Urinary bladder (tissue), 4 donors: ENCODE results near the gene DCBLD2. TPM values are rescaled to one million over a fixed set of nuclear protein-coding genes. Genes with fewer than 3 reads are reported as not detected.

Source experiments
- DNase-seq: peaks from one replicate; pipeline ENCODE4 v3.0.0-alpha.2; 2015; ENCODE audit errors: extremely low spot score
- H3K27ac ChIP-seq: one replicate; pipeline ENCODE4 v1.5.1; 2013; ENCODE audit warnings: low read depth, mild to moderate bottlenecking, moderate library complexity
- H3K36me3 ChIP-seq: one replicate; pipeline ENCODE4 v1.6.1; 2013; ENCODE audit warnings: mild to moderate bottlenecking, moderate library complexity; ENCODE audit not compliant: insufficient read depth
- H3K4me1 ChIP-seq: one replicate; pipeline ENCODE4 v1.6.1; 2013; ENCODE audit warnings: mild to moderate bottlenecking, moderate library complexity; ENCODE audit not compliant: insufficient read depth
- H3K4me3 ChIP-seq: one replicate; pipeline ENCODE4 v1.5.1; 2013; ENCODE audit warnings: low read depth, low read length
- WGBS: extraction: QIAGEN DNeasy Blood & Tissue Kit; methylation state at CpG from one replicate; pipeline ENCODE4 v1.1.7; 2013; 5-methylcytosine and 5-hydroxymethylcytosine counted together
- polyA plus RNA-seq: library from polyadenylated mRNA; stranded (reverse); fragments of 200-250 nt; gene quantifications from one replicate; pipeline ENCODE4 v1.2.3, GENCODE V29; 2013
- total RNA-seq: library from RNA; depleted of rRNA; stranded (reverse); fragments of >200 nt; gene quantifications from one replicate; pipeline ENCODE4 v1.2.3, GENCODE V29; 2014
- donor health status: healthy with polysubstance abuse.
- donor health status: healthy.

DCBLD2 gene
- total and polyA plus RNA-seq, 2 donors = 16.0 to 79.6 TPM

GRCh38 chr3:98806521-98806920, 95.0 kb downstream of the DCBLD2 start:
- Histone ChIP-seq H3K36me3 (peaks cover 3% of the 10 kb centered on the region), H3K4me1 (no peaks in the 10 kb centered on the region), H3K27ac (no peak overlapping the region), H3K4me3 (no peak overlapping the region)
- DNase-seq = no peak
- 90% methylated on average over 1 of the region's 1 CpG for WGBS

GRCh38 chr3:98805571-98805970, 95.9 kb downstream of the DCBLD2 start:
- DNase-seq = no peak
- Histone ChIP-seq H3K27ac (no peak overlapping the region), H3K4me3 (no peak overlapping the region), H3K36me3 (peaks cover 3% of the 10 kb centered on the region), H3K4me1 (no peaks in the 10 kb centered on the region)
- 96% methylated on average over 6 of the region's 6 CpGs for WGBS

DNA sequence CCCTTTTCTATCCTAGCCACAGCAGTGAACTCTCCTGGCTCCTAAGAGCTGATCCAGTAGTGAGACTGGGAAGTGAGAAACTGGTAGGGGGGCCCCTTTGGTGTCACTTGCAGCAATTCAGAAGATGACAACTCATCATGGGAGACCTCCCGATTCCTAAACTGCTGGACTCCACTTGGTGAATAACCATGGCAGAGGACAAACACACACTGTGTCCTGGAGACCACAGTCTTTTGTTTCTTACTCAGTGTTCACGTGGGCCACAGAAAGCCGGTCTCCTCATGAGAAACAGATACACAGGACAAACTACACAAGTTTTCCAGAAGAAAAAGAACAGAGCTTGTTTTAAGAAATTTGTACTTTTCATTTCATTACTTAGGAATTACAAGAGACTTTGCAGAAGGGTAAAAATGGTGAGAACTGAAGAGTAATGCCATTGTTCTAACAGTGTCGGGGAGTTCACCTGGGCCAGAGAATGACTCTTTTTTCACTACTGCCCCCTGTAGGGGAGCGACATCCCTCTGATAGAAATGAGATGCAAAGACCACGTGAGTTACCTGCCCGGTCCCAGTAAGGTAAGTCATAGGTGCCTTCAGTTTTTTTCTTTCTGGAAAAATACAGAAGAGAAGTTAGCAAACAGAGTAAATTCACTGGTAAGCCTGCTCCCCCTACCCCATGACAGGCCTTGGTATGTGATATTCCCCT, 100.3 kb downstream of the DCBLD2 start:
- H3K27ac ChIP-seq = no peak overlapping the region
- H3K4me1 ChIP-seq = no peaks in the 10 kb centered on the region
- WGBS = 93% methylated on average over 7 of the region's 7 CpGs
- H3K4me3 ChIP-seq = no peak overlapping the region
- no peaks in the 10 kb centered on the region for H3K36me3 ChIP-seq
- no peak for DNase-seq

- no peaks in the 10 kb centered on the region for H3K36me3 ChIP-seq
- 95% methylated on average over 3 of the region's 3 CpGs for WGBS
- no peak for DNase-seq
These were observed 101.1 kb downstream of the DCBLD2 start for GRCh38 chr3:98800401-98800800.

GRCh38 chr3:98799479-98799878, 102.0 kb downstream of the DCBLD2 start:
- 84% methylated on average over 3 of the region's 3 CpGs for WGBS
- DNase-seq = no peak
- Histone ChIP-seq H3K36me3 (no peaks in the 10 kb centered on the region), H3K4me1 (no peaks in the 10 kb centered on the region), H3K27ac (no peak overlapping the region), H3K4me3 (no peak overlapping the region)

More at GRCh38 chr3:98800401-98800800, 101.1 kb downstream of the DCBLD2 start:
- H3K4me3 ChIP-seq = no peak overlapping the region
- H3K4me1 ChIP-seq = no peaks in the 10 kb centered on the region
- no peak overlapping the region for H3K27ac ChIP-seq

DNA sequence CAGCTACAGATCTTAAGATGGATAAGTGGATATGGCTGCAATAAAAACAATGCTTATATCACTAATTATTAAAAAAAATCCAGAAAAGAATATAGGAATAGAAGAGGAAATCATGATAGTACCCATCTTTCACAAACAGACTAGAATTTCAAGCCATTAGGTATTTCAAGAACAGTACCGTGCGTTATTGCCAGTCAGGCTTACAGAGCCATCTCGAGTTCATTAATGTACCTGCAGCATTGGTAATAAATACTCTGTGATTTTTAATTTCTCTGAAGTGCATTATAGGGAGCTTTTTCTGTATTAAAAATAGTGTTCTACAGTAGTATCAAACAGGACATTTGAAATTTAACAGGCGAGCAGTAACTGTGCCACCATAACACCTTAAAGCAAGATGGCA, 102.7 kb downstream of the DCBLD2 start:
- WGBS = 87% methylated on average over 4 of the region's 4 CpGs
- no peaks in the 10 kb centered on the region for H3K36me3 ChIP-seq
- no peak for DNase-seq
- no peaks in the 10 kb centered on the region for H3K4me1 ChIP-seq
- H3K4me3 ChIP-seq = no peak overlapping the region
- H3K27ac ChIP-seq = no peak overlapping the region

DNA sequence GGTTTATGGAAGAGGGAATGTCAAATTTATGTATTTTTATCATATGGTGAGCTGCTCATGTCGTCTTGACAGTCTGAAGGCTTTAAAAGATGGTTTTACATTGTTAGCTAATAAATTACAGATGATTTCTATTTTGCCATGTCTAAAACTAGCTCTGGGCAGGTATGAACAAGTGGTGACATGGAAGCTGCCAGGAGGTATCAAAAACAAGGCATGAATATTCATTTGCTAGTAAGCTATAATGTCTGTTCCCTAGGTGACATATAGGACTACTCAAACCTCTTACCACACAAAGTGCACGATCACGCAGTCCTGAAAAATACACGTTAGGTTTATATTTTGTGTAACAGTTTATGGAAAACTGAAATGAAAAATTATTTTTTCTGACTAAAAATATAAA, 103.6 kb downstream of the DCBLD2 start:
- Histone ChIP-seq H3K4me3 (no peak overlapping the region), H3K27ac (no peak overlapping the region), H3K36me3 (no peaks in the 10 kb centered on the region), H3K4me1 (no peaks in the 10 kb centered on the region)
- no peak for DNase-seq
- WGBS = 81% methylated on average over 4 of the region's 4 CpGs

GRCh38 chr3:98796334-98796733, 105.2 kb downstream of the DCBLD2 start:
- H3K36me3 ChIP-seq = no peaks in the 10 kb centered on the region
- 84% methylated on average over 5 of the region's 5 CpGs for WGBS
- no peak overlapping the region for H3K27ac ChIP-seq
- no peak for DNase-seq
- no peaks in the 10 kb centered on the region for H3K4me1 ChIP-seq
- H3K4me3 ChIP-seq = no peak overlapping the region

GRCh38 chr3:98793971-98794370, 107.5 kb downstream of the DCBLD2 start:
- no peak for DNase-seq
- Histone ChIP-seq H3K4me3 (no peak overlapping the region), H3K36me3 (no peaks in the 10 kb centered on the region), H3K27ac (no peak overlapping the region), H3K4me1 (no peaks in the 10 kb centered on the region)
- WGBS = 79% methylated on average over 3 of the region's 3 CpGs

GRCh38 chr3:98791341-98792325, 109.9 kb downstream of the DCBLD2 start:
- H3K4me3 ChIP-seq = no peak overlapping the region
- WGBS = 75% methylated on average over 7 of the region's 7 CpGs
- H3K36me3 ChIP-seq = no peaks in the 10 kb centered on the region
- DNase-seq = no peak
- no peak overlapping the region for H3K27ac ChIP-seq
- H3K4me1 ChIP-seq = no peaks in the 10 kb centered on the region

DNA sequence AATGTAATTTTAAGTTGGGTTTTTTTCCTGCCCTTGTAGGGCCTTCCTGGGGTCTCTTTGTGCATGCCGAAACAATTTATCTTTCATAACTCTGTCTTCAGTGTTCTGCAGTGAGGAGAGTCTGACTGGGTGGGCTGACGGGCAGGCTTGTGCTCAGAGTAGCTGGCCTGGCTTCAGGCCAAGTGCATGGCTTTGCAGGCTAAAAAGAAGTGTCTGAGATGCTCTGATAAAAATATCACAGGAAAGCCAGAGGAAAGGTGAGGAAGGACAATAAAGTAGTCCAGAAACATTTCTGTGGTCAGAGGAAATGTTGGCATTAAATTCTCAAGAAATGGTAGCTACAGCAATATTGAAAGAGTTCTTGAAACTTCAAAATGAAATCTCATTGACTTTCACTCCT, 112.8 kb downstream of the DCBLD2 start:
- 31% methylated on average over 2 of the region's 2 CpGs for WGBS
- DNase-seq = no peak
- no peak overlapping the region for H3K27ac ChIP-seq
- H3K4me1 ChIP-seq = no peaks in the 10 kb centered on the region
- no peaks in the 10 kb centered on the region for H3K36me3 ChIP-seq
- H3K4me3 ChIP-seq = no peak overlapping the region

DNA sequence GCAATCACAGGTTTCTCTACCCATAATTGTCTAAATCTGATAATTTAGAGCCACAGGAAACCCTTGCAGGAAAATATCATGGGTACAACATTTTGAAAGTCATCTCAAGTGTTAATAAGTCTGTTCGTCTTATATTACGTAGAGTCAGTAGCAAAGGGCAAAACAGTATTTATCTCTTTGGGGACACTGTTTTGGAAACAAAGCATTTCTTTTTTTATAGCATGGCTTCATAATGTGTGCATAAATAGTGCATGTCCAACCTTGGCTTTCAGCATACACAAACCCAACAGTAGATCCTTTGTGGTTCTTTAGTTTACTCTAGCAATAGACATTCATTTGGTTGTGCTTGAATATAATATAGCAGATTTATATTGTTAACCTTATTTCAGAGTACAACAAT, 114.3 kb downstream of the DCBLD2 start:
- 61% methylated on average over 2 of the region's 2 CpGs for WGBS
- Histone ChIP-seq H3K4me3 (no peak overlapping the region), H3K27ac (no peak overlapping the region), H3K4me1 (no peaks in the 10 kb centered on the region), H3K36me3 (no peaks in the 10 kb centered on the region)
- DNase-seq = no peak

DNA sequence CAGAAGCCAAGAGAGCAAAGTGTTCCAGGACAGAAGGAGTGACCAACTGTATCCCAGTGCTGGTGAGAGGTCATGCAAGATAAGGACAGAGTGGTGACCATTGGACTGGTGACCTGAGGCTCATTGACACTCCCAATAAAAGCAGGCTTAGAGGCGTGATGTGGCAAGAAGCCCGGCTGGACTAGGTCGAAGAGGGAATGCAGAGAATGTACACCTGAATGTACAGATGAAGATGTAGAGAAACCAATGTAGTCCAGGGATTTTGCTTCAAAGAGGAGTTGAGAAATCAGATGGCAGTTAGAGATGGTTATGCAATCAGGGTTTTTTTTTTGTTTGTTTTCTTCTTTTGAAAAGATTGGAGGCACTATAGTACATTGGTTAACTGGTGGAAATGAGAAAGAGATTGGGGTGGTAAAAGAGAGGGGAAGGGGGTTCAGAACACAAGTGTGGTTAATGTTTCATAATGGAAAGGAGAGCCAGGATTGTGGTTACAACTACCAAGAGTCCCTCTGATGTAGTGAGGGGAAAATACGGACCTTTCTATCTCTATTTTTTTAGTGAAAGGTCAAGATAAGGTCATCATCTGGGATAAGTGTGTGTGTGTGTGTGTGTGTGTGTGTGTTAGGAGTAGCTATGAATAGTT, 115.0 kb downstream of the DCBLD2 start:
- H3K4me3 ChIP-seq = no peak overlapping the region
- no peak for DNase-seq
- no peaks in the 10 kb centered on the region for H3K36me3 ChIP-seq
- 85% methylated on average over 4 of the region's 4 CpGs for WGBS
- H3K27ac ChIP-seq = no peak overlapping the region
- no peaks in the 10 kb centered on the region for H3K4me1 ChIP-seq
